Esophagus muscularis mucosa (tissue), 4 donors: ENCODE results near the gene RAB3C. TPM values are rescaled to one million over a fixed set of nuclear protein-coding genes. Genes with fewer than 3 reads are reported as not detected.

Experiments
- DNase-seq: peaks from one replicate; pipeline ENCODE4 v3.0.0-alpha.2; 2017; ENCODE audit errors: extremely low spot score
- H3K27ac ChIP-seq, 4 donors: fragments of 200-600 bp; sonication (generic); replicated peaks in 1 of 4; 1 replicate in 3 of 4; 2 replicates in 1 of 4; pipeline ENCODE4 v1.5.1; 2016 to 2019; ENCODE audit warnings: mild to moderate bottlenecking in 1 of 4
- H3K27me3 ChIP-seq, 4 donors: fragments of 200-600 bp; sonication (generic); one replicate each; pipeline versions ENCODE4 v1.5.1 to v1.6.0; 2016 to 2019
- H3K36me3 ChIP-seq, 4 donors: fragments of 200-600 bp; sonication (generic); one replicate each; pipeline ENCODE4 v1.5.1; 2016 to 2019
- H3K4me1 ChIP-seq, 4 donors: fragments of 200-600 bp; sonication (generic); one replicate each; pipeline ENCODE4 v1.5.1; 2016 to 2019
- H3K4me3 ChIP-seq, 4 donors: fragments of 200-600 bp; sonication (generic); 1 replicate in 2 of 4; 2 replicates in 2 of 4; pipeline ENCODE4 v1.5.1; 2016 to 2019; ENCODE audit warnings: mild to moderate bottlenecking in 4 of 4, moderate library complexity in 1 of 4
- H3K9me3 ChIP-seq, 4 donors: fragments of 200-600 bp; sonication (generic); 1 replicate in 3 of 4; 2 replicates in 1 of 4; pipeline ENCODE4 v1.5.1; 2016 to 2019
- EP300 ChIP-seq: sonication (generic); formaldehyde crosslinking; IDR thresholded peaks from one replicate; pipeline ENCODE4 v1.6.1; 2017; ENCODE audit warnings: antibody characterized with exemption
- POLR2A ChIP-seq: fragments of 450-650 bp; IDR thresholded peaks from one replicate; pipeline ENCODE4 v1.6.1; 2017; ENCODE audit warnings: antibody characterized with exemption, moderate library complexity, mild to moderate bottlenecking, low read depth
- POLR2AphosphoS5 ChIP-seq, 2 donors: sonication (generic); formaldehyde crosslinking; IDR thresholded peaks; one replicate each; pipeline ENCODE4 v1.6.1; 2017; ENCODE audit warnings: antibody characterized with exemption in 2 of 2
- WGBS: methylation state at CpG from one replicate; pipeline ENCODE4 v1.1.5; 2018; 5-methylcytosine and 5-hydroxymethylcytosine counted together
- intact Hi-C: fragments of 100-400 bp; cut with DNase I; formaldehyde crosslinking; loops from one replicate; pipeline ENCODE4 v1.15.1; 2023
- total RNA-seq, 4 donors: library from RNA; depleted of rRNA; stranded (reverse); fragments of >200 nt; gene quantifications; one replicate each; pipeline versions ENCODE4 v1.1.0 to v1.2.1, GENCODE V29; 2016
- TF ChIP-seq, protein P1 (sequence below), 3 experiments: fragments of 200-600 bp in 2 of 3; fragments of 450-650 bp in 1 of 3; sonication (generic) in 2 of 3; IDR thresholded peaks; one replicate each; pipeline ENCODE4 v1.5.1; 2017 to 2019; ENCODE audit warnings: antibody characterized with exemption in 3 of 3, mild to moderate bottlenecking in 2 of 3, moderate library complexity in 1 of 3

The RAB3C gene
- total RNA-seq, 4 donors from 2014 or later = 2.6 to 9.6 (median 5.9) TPM

DNA sequence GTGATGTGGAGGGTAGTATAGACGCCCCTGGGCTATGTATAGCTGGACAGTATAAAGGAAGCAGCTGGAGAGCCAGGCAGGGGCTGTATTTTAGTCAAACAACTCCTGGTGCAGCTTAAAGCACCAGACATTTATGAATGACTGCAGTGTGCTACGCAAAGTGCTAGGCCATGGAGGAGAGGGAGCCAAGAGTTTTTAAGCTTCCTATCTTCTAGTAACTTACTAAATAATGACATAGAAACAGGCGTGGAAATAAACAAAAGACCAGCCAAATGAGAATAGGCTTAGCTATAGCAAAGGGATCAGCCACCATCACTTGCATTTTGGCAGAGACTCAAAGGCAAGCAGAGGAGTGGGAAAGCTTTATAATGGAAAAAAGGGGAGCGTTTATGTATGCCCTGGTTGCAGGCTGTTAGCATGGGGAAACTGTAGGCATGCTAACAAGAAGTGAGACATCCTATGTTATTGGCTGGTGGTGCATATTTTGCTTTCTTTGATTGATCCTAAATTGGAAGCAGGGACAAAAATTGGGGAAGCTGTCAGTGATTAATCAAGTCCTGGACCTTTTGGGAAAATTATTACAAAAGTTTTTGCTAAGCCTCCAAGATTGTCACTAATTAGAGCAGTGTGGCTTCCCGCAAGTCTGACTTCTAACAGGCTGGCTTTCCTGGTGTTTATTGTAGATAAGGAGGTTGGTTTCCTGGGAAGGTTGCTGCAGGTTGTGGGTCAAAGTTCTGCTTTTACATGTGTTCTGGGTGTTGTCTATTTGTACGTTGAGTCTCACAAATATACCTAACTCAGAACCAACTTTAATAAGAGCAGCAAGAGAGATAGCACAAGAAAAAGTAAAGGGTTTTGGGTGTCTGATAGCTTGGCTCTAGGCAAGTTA is 46.6 kb downstream of the RAB3C start:
- TF ChIP-seq, protein P1, sequence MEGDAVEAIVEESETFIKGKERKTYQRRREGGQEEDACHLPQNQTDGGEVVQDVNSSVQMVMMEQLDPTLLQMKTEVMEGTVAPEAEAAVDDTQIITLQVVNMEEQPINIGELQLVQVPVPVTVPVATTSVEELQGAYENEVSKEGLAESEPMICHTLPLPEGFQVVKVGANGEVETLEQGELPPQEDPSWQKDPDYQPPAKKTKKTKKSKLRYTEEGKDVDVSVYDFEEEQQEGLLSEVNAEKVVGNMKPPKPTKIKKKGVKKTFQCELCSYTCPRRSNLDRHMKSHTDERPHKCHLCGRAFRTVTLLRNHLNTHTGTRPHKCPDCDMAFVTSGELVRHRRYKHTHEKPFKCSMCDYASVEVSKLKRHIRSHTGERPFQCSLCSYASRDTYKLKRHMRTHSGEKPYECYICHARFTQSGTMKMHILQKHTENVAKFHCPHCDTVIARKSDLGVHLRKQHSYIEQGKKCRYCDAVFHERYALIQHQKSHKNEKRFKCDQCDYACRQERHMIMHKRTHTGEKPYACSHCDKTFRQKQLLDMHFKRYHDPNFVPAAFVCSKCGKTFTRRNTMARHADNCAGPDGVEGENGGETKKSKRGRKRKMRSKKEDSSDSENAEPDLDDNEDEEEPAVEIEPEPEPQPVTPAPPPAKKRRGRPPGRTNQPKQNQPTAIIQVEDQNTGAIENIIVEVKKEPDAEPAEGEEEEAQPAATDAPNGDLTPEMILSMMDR (IDR thresholded peaks at IDR 0.05) = no peak
- TF ChIP-seq POLR2A (no peak), POLR2AphosphoS5 (IDR thresholded peaks at IDR 0.05) (peak in 1 of 2 donors; percentile 27)
- peak overlapping the region in 1 of 4 donors; percentile 38 for H3K27ac ChIP-seq
- no peaks in the 10 kb centered on the region for H3K27me3 ChIP-seq

DNA sequence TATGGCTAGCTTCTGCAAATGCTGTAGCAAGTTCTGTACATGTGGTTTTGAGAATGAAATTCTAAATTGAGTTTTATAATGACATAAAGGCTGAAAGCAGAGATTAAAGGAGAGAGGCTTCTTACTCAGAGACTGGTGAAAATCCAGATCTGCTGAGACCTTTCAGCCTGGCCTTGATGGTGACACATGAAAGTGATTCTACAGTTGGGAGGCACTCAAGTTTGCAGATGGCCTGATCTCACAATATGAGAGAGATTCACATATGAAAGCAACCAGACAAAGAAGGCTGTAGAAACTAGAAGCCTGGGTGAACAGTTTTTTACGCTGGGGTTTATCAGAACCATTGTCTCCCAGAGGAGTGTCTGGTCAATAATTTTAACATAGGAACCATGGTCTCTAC is 49.0 kb downstream of the RAB3C start:
- Histone ChIP-seq H3K27me3 (no peaks in the 10 kb centered on the region), H3K27ac (no peak overlapping the region), H3K4me3 (no peak overlapping the region), H3K4me1 (no peaks in the 10 kb centered on the region), H3K36me3 (no peaks in the 10 kb centered on the region), H3K9me3 (no peaks in the 10 kb centered on the region)
- no peak for DNase-seq
- WGBS = 76% methylated on average over 1 of the region's 1 CpG
- intact Hi-C loops = no loop called here
- TF ChIP-seq, protein P1 (IDR thresholded peaks at IDR 0.05) = no peak
- TF ChIP-seq EP300 = no peak
- TF ChIP-seq POLR2A = no peak
- no peak for TF ChIP-seq POLR2AphosphoS5 (IDR thresholded peaks at IDR 0.05)

More for the DNA sequence above, 46.6 kb downstream of the RAB3C start:
- H3K4me3 ChIP-seq = no peak overlapping the region
- 26% methylated on average over 6 of the region's 6 CpGs for WGBS
- no peaks in the 10 kb centered on the region for H3K4me1 ChIP-seq
- intact Hi-C loops = no loop called here
- H3K36me3 ChIP-seq = no peaks in the 10 kb centered on the region
- no peaks in the 10 kb centered on the region for H3K9me3 ChIP-seq
- DNase-seq = no peak

DNA sequence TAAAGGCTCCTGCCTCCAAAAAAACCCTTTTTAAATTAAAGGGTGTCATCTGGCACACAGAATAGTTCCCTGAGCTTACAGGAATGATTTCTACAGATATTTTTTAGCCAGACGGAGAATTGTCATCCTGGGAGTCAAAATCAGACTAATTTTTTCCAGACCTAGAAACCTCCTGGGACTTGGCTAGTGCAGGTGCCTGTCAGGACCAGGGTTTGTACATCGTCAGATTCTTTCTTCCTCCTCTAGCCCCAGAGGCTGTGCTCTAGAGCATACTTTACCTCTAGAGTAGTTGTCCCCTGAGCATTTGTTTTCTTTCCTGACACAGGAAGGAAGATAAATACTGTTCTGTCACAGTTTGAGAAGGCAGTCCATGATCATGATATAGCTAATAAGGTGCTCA is 52.5 kb downstream of the RAB3C start:
- Histone ChIP-seq H3K27me3 (no peaks in the 10 kb centered on the region), H3K36me3 (no peaks in the 10 kb centered on the region), H3K27ac (no peak overlapping the region), H3K4me1 (no peaks in the 10 kb centered on the region), H3K9me3 (no peaks in the 10 kb centered on the region), H3K4me3 (no peak overlapping the region)
- 61% methylated on average over 2 of the region's 2 CpGs for WGBS
- intact Hi-C loops = no loop called here
- DNase-seq = no peak
- TF ChIP-seq EP300 (no peak), POLR2A (no peak), POLR2AphosphoS5 (IDR thresholded peaks at IDR 0.05) (no peak)
- TF ChIP-seq, protein P1 (IDR thresholded peaks at IDR 0.05) = no peak

DNA sequence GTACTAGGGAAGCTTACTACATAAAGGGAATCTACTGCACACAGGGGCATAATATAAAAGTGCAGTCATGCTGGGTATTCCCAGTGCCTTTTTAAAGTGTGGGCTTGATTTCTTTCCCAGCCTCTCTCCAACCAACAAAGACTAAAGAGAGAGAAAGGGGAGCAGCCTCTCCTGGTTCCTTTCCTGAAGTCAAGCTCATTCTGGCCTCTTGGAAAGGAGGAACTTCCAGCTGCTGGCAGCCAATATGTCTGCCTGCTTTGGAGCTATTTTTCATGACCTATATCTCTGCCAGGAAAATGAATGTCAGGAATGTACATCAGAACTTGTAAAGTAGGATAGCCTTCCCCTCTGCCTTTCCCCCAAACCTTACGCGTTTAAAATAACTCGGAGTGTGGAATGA is 57.1 kb downstream of the RAB3C start:
- intact Hi-C loops = no loop called here
- Histone ChIP-seq H3K27ac (no peak overlapping the region), H3K9me3 (no peaks in the 10 kb centered on the region), H3K27me3 (no peaks in the 10 kb centered on the region), H3K36me3 (no peaks in the 10 kb centered on the region), H3K4me3 (no peak overlapping the region), H3K4me1 (no peaks in the 10 kb centered on the region)
- 82% methylated on average over 3 of the region's 3 CpGs for WGBS
- DNase-seq = no peak
- TF ChIP-seq POLR2A (no peak), EP300 (no peak), POLR2AphosphoS5 (IDR thresholded peaks at IDR 0.05) (no peak)
- TF ChIP-seq, protein P1 (IDR thresholded peaks at IDR 0.05) = no peak
